ENCODE data around the gene PCDHGA2.
A peak's percentile ranks its signal among the peaks of the same experiment; 100 is the strongest.
"Not testable (repeated sequence)": the region's sequence is repeated elsewhere in the genome, so short reads cannot be mapped to it uniquely, and the experiment has no call there.

PCDHGA2 gene

DNA sequence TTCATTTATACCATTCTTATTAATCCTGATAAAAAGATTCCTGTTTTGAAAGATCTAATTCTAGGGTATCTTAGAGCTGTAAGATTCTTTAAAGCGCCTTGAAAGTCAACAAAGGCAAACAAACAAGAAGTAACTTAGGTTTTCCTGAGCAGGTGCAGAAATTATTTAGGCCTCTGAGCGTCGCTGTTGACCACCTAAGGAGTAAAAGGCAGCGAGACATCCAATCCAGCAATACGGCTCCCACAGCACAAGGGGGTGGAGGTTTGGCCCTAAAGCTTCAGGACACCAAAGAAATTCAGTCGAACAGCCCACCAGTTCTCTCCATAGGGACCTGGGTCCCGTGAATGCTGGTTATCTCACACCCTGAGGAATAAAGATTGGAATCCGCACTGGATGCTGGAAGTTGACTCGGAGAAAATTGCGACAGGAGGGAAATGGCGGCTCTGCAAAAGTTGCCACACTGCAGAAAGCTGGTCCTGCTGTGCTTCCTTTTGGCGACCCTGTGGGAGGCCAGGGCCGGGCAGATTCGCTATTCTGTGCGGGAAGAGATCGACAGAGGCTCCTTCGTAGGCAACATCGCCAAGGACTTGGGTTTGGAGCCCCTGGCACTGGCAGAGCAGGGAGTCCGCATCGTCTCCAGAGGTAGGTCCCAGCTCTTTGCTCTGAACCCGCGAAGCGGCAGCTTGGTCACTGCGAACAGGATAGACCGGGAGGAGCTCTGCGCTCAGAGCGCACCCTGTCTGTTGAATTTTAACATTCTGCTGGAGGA, at the start of gene PCDHGA2:
Gene PCDHGA2, plus strand, starts transcription at position 223 of the 769 bp plus-strand sequence.
- DNase-seq (ENCODE audit: low read depth) = no peak

DNA sequence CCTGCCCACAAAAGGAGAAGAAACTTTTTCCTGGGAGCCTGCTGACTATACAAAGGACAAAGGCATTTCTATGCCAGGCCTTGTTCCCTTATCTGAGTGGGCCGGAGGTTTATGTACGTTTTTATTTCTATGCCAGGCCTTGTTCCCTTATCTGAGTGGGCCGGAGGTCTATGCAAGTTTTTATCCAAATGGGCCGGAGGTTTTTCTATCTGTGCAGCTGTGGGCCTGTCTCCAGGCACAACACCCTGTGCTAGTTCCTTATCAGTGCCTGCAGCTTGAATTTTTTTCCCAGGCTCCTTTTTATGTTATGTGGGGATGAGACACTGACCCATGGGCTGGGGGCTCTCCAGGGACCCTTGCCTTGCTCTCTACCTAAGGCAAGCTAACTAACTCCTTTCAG, 40.2 kb upstream of the PCDHGA2 start:
- no peak for DNase-seq (ENCODE audit: low read depth)

DNA sequence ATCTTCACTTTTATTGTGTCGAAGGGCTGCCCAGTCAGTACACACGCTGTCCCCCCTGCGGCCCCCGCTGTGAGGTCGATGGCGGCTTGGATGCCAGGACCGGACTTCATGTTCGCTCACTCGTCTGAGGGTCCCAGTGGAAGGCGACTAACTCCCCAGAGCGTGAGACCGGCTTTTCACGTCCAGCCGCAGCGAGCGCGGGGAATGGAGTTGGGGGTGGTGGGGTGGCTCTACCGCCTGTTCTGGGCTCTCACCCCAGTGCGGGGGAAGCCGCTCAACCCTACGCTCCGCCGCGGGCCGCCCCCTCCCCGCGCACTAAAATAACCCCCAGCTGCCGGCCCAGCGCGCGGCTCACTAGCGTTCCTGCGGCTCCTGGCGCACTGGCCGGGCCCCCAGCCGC, 34.8 kb upstream of the PCDHGA2 start, which contains the start of gene SLC25A2:
Gene SLC25A2, minus strand, starts transcription at position 294 of the 400 bp plus-strand sequence. Its CDS starts 184 bp downstream, at position 110.
- DNase-seq (ENCODE audit: low read depth) = no peak

DNA sequence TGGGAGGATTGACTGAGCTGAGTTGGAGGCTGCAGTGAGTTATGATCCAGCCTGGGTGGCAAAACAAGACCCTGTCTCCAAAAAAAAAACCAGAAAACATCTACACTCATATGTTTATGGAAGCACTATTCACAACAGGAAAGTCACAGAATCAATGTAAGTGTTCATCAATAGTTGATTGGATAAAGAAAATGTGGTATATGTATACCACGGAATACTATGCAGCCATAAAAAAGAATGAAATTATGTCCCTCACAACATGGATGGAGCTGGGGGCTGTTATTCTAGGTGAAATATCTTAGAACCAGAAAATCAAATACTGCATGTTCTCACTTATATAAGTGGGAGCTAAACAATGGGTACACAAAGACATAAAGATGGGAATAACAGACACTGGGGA, 31.9 kb upstream of the PCDHGA2 start:
- DNase-seq (ENCODE audit: low read depth) = no peak

DNA sequence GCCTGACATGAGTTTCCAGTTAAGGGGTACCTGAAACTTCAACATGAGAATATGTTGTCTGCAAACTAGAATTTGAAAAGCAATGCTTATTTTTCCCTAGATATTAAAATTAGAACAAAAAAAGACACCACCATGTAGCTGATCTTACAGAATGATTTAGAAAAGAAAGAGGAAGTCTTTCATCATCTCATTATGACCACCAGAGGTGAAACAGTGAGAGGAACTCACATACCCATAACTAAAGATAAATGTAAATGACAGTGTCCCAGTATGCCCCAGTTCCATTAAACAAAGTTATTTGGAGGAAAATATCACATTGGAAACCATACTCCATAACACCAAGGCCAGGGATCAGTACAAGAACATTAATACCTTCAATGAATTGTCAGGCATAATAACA, 24.8 kb upstream of the PCDHGA2 start:
- DNase-seq (ENCODE audit: low read depth) = no peak

DNA sequence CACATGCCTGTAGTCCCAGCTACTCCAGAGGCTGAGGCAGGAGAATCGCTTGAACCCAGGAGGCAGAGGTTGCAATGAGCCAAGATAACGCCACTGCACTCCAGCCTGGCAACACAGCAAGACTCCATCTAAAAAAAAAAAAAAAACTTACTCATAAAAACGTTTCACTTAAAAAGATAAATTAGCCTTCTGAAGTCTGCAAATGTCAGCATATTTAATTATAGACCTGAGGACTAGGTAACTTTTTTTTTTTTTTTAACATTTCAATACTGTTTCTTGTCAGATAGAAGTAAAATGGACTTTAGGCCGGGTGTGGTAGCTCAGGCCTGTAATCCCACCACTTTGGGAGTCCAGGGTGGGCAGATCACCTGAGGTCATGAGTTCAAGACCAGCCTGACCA, 21.6 kb upstream of the PCDHGA2 start:
- not testable (repeated sequence) for DNase-seq (ENCODE audit: low read depth)

DNA sequence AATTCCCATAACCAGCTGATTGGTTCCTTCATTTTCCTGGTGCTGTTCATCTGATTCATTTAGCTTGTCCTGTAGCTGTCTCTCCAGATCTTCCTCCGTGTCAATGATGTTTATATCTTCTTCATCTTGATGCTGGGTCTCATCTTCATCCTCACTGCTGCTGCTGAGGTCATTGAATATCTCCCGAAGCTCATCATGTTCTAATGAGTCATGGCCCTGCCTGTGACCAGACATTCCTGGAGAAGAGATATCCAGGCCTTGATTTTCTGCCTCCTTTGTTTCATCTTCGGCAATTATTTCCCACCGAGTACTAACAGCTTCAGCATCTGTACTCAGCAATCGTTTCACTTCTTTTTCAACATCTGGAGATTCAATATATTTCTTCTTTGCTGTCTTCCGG, 19.4 kb upstream of the PCDHGA2 start:
- DNase-seq (ENCODE audit: low read depth) = no peak

DNA sequence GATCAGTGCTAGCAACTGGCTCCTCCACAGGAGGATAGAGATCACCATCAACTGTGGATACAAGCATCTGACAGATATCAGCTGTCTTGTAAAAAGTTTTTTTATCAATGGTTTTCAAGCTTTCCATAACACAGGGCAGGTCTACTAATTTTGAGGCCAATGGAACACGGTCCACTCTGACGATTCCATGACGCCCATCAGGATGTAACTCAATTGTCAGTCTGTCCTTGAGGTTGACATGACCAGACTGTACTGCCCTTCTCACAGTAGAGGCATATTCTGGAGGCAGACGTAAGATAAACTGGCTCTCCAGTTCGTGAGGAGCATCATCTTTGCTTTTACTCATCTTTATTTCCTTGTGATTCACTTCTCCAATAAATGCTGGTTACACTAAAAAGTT, 18.9 kb upstream of the PCDHGA2 start:
- DNase-seq (ENCODE audit: low read depth) = no peak

DNA sequence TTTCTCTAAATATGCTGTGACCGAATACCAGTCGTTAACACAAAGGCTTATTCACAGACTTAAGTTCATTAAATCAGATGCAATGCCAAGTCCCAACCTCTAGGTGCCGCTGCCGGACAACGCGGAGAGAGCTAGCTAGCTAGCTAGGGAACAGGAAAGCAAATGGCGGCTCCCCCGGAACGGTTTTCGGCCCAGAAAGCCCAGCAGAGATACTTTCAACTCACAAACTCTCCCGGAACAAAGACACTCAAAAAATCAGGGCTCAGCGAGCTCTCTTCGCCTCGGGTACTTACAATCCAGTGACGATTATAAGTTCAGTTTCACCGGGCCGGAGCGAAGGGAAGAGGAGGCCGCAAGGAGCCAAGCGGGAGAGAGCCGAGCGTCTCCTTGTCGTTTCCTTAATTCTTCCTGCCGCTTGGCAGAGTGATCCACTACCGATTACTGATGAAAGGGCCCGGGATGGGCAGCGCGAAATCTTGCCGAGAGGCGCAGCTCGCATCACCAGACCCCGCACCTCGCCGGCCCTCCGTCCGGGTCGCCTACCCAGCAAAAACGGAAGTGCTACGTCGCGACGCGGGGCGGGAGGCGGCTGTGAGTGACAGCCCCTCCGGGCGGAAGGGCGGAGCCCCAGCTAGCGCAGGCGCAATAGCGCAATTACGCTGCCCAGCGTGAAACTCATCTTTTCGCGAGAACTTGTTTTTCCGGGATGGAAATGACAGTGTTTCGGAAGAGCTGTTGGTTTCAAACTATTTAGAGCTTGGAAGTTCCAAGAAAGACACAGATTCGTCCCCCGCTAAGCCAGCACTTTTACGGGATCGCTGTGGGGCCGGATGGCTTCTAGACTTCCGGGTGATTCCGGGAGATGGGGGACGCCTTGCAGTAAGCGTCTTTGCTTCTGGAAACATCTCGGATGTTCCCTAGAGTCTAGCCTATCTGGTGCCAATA, 18.1 kb upstream of the PCDHGA2 start, which contains the start of gene TAF7:
Gene TAF7, minus strand, starts transcription at position 560 of the 945 bp plus-strand sequence. CDS start 740 bp downstream, outside the sequence.
- peak; percentile 84 for DNase-seq (ENCODE audit: low read depth)

DNA sequence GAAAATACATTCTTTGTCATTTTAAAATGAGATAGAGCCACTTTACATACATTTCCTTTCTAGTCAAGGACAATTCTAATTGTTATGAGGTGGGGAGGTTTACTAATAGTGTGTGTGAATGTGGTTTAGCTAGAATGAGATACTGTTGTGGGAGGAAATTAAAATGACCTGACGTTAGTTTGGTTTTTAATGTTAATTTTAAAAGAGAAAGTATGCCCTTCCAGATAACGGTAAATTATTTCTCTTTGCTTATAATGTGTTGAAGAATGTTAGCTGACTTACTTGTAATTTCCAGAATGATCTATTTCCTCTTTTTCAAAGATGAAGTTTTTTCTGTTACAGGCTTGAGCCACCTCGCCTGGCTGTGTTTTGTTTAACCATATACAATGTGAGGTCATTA, 16.3 kb upstream of the PCDHGA2 start:
- no peak for DNase-seq (ENCODE audit: low read depth)

DNA sequence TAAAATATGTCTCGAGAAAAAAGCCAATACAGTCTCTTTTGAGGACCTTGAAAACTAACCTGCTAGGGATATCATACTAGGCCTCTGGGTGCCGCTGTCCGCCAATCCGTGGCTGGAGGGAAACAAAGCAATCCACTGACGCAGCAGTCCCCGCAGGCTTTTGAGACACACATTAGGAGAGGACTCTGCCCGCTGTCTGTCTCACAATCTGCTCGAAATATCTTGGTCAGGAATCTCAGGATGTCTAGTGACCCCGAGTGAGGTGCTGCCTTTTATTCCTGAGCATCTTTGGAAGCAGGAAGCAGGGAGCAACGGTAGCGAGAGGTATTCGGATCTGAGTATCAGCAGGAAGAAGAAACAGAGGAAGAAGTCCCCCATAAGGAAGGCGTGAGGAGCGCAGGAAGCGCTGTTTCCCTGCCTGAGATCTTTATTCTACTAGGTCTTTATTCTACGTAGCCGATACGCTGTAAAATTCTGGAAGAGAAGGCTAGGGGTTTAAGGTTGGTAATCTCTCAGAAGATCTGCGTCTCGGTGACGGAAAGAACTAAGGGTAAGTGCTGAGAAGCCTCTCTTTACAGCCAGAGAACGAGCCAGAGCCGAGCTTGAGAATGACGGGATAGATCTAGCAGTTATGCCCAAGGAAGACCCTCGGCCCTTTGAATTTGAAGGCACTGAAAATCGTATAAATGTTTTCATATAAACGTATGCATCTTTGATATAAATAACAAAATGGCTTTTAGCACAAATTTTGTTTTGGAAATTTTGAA, 12.3 kb upstream of the PCDHGA2 start:
- peak; percentile 35 for DNase-seq (ENCODE audit: low read depth)

DNA sequence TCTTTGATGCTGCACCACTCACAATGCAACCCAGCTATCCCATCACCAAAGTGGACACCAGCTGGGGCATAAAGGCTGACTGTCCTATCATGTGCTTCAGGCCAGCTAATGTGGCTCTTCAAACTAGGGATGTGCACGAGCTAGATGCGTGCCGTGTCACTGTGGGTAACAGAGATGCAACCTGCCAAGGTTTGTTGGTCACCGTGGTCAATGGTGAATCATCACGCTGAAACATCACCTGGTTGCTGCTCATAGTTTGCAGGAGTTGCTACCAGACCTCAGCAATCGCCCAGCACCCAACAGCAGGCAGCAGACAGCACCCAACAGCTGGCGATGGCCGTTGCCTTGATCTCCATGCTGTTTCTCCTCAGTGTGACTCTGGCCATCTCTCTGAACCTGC, 10.3 kb upstream of the PCDHGA2 start:
- no peak for DNase-seq (ENCODE audit: low read depth)

DNA sequence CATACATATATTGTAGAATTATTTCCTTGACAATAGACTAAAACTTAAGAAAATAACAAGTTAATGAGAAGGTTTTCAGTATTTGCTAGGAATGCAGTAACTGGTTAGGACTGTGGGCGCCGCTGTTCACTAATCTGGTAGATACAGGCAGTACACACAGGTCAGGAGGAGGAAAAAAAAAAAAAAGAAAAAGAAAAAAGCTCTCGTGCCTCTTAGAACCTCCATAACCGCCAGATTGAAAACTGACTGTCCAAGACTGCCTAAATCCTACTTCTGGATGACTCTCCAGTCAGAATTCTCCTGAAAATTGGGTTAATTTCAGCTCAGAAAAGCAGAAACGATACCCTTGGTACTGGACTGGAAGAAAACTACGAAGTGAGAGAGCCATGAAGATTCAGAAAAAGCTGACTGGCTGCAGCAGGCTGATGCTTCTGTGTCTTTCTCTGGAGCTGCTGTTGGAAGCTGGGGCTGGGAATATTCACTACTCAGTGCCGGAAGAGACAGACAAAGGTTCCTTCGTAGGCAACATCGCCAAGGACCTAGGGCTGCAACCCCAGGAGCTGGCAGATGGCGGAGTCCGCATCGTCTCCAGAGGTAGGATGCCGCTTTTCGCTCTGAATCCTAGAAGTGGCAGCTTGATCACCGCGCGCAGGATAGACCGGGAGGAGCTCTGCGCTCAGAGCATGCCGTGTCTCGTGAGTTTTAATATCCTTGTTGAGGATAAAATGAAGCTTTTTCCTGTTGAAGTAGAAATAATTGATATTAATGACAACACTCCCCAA, 8.1 kb upstream of the PCDHGA2 start, which contains the start of gene PCDHGA1:
Gene PCDHGA1, plus strand, starts transcription at position 216 of the 782 bp plus-strand sequence.
- DNase-seq (ENCODE audit: low read depth) = no peak

DNA sequence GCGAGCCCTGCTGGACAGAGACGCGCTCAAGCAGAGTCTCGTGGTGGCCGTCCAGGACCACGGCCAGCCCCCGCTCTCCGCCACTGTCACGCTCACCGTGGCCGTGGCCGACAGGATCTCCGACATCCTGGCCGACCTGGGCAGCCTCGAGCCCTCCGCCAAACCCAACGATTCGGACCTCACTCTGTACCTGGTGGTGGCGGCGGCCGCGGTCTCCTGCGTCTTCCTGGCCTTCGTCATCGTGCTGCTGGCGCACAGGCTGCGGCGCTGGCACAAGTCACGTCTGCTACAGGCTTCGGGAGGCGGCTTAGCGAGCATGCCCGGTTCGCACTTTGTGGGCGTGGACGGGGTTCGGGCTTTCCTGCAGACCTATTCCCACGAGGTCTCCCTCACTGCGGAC, 6.0 kb upstream of the PCDHGA2 start:
- not testable (repeated sequence) for DNase-seq (ENCODE audit: low read depth)

DNA sequence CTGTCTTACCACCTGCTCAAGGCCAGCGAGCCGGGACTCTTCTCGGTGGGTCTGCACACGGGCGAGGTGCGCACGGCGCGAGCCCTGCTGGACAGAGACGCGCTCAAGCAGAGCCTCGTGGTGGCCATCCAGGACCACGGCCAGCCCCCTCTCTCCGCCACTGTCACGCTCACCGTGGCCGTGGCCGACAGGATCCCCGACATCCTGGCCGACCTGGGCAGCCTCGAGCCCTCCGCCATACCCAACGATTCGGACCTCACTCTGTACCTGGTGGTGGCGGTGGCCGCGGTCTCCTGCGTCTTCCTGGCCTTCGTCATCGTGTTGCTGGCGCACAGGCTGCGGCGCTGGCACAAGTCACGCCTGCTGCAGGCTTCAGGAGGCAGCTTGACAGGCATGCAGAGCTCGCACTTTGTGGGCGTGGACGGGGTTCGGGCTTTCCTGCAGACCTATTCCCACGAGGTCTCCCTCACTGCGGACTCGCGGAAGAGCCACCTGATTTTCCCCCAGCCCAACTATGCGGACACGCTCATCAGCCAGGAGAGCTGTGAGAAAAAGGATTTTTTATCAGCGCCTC, 2.3 kb downstream of the PCDHGA2 start:
- not testable (repeated sequence) for DNase-seq (ENCODE audit: low read depth)

DNA sequence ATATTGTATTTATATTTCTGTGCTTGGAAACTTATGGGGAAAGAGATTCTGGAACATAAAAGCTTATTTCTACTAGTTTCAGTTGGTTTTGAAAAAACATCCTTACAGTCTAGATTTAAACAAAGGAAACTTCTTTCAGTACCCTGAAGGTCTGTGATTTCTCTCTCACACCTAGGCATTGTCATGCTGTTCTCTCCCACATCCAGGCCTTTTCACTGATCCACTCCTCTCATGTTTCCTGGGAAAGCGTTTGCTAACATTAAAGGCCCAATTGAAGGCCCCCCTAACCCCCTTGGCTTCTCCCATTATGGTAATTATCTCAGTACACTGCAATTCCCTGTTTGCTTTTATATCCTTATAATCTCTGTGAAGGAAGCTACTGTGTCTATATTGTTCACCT, 4.2 kb downstream of the PCDHGA2 start:
- no peak for DNase-seq (ENCODE audit: low read depth)

DNA sequence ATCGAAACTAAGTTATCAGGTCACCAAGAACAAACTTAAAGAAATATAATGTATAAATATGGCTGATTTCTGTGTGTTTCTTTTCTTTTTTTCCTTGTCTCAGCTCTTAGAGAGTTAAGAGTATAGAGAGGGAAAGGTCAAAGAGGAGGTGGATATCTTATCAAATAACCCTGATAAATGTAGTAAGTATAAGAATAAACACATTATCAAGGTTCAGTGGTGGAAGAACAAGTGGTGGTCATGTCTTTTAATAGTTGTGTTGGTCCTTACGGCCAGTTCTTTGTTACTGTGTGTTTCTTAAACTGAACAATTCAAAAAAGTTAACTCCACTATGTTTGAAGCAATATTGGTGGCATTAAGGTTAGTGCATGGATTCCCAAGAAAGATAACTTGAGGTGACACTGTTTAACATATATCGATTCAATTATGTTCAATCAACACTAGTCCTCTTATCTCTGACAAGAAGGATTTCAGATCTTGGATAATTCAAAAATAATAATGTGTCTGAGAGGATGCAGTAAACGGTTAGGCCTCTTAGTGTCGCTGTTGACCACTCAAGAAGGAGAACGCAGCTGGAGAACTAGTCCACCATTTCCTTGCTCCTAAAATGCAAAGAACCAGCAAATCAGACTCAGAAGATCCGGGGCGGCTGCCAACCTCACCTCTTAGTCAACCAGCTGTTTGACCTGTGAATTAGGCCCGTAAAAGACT, 4.8 kb downstream of the PCDHGA2 start, which contains the start of gene PCDHGA3:
Gene PCDHGA3, plus strand, starts transcription at position 588 of the 711 bp plus-strand sequence. CDS start 205 bp downstream, outside the sequence.
- DNase-seq (ENCODE audit: low read depth) = no peak

DNA sequence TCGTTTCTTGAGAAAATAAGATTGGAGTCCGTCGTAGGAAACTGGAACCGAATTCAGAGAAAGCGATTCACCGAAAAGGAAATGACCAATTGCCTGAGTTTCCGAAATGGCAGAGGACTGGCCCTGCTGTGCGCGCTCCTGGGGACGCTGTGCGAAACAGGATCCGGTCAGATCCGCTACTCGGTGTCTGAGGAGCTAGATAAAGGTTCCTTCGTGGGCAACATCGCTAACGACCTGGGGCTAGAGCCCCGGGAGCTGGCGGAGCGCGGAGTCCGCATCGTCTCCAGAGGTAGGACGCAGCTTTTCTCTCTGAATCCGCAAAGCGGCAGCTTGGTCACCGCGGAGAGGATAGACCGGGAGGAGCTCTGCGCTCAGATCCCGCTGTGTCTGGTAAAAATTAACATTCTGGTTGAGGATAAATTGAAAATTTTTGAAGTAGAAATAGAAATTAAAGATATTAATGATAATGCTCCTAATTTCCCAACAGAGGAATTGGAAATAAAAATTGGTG, 5.4 kb downstream of the PCDHGA2 start:
- no peak for DNase-seq (ENCODE audit: low read depth)

DNA sequence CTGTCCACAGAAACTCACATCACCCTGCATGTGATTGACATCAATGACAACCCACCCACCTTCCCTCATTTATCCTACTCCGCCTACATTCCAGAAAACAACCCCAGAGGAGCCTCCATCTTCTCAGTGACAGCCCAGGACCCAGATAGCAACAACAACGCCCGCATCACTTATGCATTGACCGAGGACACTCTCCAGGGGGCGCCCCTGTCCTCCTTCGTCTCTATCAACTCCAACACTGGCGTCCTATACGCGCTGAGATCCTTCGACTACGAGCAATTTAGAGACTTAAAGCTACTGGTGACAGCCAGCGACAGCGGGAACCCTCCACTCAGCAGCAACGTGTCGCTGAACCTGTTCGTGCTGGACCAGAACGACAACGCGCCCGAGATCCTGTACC, 6.8 kb downstream of the PCDHGA2 start:
- DNase-seq (ENCODE audit: low read depth) = no peak

DNA sequence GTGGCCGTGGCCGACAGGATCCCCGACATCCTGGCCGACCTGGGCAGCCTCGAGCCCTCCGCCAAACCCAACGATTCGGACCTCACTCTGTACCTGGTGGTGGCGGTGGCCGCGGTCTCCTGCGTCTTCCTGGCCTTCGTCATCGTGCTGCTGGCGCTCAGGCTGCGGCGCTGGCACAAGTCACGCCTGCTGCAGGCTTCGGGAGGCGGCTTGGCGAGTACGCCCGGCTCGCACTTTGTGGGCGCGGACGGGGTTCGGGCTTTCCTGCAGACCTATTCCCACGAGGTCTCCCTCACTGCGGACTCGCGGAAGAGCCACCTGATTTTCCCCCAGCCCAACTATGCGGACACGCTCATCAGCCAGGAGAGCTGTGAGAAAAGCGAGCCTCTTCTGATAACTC, 7.5 kb downstream of the PCDHGA2 start:
- not testable (repeated sequence) for DNase-seq (ENCODE audit: low read depth)

Data from activated gamma-delta T cell treated with anti-CD3 and anti-CD28 coated beads, Interleukin-2, amount 50 U/mL, for 16 hours (primary cell).